GM21528 (cell line): Measurements from ENCODE around the gene FBXO4.
"Not testable (repeated sequence)": the region's sequence is repeated elsewhere in the genome, so short reads cannot be mapped to it uniquely, and the experiment has no call there.

Experiments
- ATAC-seq: cut with Tn5 transposase; IDR thresholded peaks from one replicate; pipeline ENCODE4 v1.9.1; 2021; ENCODE audit warnings: mild to moderate bottlenecking, moderate library complexity; ENCODE audit not compliant: unreplicated experiment, low FRiP score

The FBXO4 gene

DNA sequence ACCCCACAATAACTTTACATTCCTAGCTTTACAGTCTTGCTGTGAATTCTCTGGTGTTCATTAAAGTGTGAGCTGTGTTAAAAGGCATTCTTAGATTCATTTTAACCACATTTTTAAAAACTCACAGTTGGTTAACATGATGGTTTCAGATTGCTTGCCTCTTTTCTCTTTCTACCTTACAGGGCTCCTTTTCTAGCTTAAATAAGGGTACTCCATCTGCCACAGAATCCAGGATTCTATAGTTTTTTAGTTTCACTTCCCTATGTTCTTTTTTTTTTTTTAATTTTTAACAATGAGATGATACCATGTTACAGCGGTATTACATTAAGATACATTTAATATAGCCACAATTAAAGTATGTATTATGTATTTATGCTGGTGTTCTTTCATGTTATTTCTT is 3.9 kb upstream of the FBXO4 start:
- no peak for ATAC-seq

DNA sequence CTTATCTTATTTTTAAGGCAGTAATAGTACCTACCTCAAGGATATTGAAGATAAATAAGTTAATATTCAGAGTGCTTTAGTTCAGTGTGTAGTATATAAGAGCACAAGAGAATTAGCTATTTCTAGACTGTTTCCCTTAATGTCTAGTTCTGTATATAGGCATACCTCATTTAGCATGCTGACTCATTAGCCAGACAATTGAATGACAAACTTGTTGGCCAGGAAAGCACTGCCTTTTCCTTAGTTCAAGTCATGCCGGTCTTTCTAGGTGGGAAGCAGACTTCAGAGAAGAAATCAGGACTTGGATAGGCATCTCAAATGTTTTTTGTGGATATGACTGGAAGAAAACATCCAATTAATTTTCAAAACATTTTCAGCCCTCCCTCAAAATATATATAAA is 3.2 kb upstream of the FBXO4 start:
- ATAC-seq = no peak

DNA sequence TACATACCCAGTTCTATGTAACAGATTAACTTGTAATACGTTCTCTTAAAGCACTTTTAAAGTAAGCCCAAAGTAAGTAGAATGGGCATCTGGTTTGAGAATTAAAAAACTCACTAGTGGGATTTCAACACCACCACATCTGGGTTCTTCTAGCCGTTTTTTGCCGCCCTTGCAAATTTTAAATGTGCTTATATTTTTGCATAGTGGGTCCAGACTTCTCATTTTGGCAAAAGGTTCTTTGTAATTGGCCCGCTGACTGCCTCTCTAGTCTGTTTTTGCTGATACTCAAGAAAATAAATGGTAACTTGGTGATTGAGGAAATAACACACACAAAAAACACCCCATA is 582 bp upstream of the FBXO4 start:
- ATAC-seq = no peak

DNA sequence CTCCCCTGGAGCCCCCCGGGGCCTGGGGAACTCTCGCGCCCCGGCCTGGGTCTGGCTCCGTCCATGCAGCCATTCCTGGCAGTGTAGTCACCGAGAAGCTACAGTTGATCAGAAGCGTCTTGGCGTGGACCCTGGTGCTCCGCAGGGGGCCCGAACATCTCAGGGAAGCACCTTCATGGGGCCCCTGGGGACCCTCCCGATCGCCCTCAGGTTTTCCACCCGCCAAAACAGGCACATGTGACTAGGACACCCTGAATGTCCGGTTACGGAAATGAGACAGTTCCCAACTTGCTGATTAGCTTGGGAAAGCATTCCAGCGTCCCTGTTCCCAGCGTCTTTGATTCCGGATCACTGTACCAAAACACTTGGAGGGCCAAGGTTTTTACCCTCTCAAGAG is 472 bp downstream of the FBXO4 start:
- ATAC-seq = peak; percentile 41

DNA sequence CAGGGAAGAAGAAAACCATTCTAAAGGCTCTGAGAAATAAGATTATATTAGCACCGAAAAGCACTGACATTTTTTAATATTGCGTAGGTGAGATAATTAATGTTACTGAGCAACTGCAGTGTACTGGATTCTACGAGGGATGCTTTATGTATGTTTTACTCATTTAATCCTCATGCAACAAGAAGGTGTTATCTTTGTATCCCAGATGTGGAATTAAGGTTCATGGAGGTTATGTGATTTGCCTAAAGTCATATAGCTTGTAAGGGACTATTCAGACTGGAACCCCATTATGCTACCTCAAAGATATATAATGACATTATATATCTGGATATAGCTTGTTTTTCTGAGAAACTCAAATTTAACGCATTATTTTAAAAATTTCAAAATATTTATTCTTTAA is 2.5 kb downstream of the FBXO4 start:
- ATAC-seq = no peak

DNA sequence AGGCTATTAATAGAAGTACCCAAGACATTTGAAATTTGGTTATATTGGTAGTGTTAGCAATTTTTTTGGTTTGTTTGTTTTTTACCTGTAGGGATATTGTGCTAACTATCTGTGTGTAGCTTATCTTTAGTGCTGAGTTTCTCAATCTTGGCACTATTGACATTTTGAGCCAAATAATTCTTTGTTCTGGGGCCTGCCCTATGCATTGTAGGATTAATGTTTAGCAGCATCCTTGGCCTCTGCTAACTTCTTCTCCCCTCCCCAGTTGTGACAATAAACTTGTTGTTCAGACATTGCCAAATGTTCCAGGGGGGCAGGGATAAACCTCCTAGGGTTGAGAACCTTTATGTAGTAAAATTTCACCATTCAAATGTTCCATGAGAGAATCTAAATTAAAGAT is 4.0 kb downstream of the FBXO4 start:
- ATAC-seq = no peak

DNA sequence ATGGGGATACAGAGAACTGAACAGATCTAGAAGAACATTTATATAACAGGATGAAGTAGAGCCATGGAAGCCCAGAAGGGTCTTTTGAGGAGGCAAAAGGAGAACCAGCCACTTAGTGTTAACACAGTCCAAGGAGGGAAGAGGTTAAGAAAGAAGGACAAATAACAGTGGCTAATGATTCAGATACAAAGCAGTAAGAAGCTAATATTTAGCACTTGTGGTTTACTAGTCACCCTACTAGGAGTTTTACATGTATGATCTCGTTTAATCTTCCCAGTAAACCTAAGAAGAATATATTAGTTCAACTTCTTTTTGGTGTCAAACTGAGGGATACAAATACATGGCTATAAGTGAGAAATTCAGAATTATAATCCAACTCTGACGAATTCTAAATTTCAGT is 7.7 kb downstream of the FBXO4 start:
- ATAC-seq = no peak

DNA sequence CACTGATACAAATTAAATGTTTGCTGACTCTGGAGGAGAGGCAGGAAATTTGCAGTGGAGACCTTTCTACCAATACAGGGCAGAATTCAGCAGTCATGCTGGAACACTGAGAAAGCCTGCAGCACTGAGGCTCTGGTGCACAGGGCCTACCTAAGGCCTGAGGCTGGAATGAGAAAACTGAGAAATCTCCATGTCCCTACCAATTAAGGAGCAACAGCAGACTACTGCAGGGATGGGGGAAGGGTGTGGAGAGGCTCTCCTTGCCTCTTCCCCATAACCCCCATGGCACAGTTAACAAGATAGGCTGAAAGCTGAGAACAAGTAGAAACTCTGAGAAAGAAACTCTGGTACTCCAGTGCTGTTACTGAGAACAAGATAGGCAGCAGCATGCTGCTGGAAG is 10.5 kb downstream of the FBXO4 start:
- no peak for ATAC-seq

DNA sequence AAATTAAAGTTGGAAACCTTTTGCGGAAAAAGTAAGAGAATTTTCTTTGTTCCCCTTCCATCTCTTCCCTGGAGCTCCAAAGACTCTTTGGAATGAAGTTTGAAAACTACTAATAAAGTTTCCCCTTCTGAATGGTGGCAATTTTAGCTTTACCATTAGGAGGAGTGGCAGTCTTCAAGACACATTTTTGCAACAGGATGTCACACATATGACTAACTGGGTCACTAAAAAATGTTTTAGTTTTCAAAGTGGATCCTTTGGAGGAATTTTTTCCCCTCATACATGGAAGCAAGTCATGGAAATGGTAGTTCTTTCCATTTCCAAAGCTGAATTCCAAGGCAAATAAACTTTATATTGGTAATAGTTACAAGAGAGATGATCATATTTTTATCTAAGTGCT is 15.6 kb downstream of the FBXO4 start:
- ATAC-seq = no peak

DNA sequence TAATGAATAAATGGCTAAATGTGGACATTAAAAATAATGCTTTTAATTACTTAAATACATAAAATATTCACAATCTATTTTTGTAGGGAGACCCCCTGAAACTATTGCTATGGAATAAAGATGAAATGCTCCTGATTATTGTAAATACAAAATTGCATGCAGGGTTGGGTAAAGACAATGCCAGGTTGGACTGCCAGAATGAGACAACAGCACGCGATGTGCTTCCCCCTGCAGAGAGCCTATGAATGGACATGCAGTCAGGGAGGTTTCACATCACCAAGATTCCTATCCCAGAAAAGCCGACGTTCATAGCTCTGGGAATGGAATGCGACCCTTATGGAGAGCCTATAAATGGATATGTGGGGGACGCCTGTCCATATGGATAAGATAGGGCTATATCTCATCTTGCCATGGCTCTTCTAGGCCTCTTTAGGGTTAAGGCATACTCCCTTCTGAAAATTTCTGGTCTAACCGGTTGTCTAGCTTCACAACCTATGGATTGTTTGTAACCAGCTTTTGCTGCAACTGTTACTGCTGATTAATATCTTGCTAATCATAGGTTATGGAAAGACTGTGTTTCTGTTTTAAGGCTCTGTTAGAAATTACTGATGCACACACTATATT is 20.4 kb downstream of the FBXO4 start:
- not testable (repeated sequence) for ATAC-seq

DNA sequence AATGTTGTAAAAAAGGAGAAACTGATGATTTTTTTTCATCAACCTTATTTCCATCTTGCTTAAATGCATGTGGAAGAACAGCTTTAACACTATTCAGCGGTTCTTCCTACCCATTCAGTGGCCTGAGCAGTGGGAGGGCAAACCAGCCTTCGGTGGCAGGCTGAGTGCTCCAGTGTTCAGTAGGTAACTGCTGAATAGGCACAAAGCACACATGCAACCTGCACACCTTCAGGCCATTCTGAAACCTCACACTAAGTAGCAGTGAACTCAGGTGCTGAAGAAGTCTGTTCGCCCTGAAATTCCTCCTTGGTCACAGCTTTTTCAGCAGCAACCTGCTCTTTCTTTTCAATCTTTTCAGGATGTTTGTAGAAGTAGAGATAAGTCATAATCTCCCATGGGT is 26.1 kb downstream of the FBXO4 start:
- no peak for ATAC-seq

DNA sequence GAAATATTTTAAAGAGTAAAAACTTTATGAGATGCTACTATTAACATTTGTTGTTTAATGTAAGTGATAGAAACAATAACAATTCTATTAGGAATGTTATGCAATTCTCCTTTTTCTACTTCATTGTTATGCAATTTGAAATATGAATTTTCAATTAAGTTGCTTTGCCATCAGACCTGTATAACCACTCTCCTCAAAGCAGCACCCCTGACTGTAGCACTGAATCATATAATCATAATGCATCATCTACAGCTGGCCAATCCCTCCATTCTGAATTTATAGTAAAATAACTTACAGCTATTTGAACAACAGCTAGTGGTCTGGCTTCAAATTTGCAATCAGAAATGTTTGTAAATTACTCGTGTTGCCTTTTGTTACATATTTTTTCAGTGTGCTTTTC is 29.2 kb downstream of the FBXO4 start:
- ATAC-seq = no peak

DNA sequence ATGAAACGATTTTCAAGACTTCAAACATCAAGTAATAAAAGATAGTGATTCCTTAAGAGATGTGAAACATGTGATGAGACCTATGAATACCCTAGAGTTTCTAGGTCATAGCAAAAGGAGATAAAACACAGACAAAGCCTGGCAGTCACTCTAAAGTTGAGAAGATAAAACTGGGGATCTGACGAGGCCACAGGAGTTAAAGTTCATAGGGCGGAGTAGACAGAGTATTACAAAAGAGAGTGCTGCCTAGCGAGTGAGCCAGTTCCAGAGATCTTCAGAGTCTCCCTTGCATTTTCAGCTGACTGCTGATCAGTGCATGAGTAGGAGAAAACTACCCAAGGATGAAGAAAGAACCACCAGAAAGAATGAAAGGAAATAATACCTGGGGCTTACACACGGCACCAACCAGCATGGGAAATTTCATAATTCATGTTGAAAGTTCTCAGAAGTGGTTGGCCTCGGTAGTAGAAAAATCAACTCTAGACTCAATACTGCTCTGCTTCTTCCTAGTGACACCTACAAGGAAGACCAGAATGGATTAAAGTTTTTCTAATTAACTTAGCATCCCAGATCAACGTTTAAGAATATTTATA is 30.4 kb downstream of the FBXO4 start:
- ATAC-seq = no peak

DNA sequence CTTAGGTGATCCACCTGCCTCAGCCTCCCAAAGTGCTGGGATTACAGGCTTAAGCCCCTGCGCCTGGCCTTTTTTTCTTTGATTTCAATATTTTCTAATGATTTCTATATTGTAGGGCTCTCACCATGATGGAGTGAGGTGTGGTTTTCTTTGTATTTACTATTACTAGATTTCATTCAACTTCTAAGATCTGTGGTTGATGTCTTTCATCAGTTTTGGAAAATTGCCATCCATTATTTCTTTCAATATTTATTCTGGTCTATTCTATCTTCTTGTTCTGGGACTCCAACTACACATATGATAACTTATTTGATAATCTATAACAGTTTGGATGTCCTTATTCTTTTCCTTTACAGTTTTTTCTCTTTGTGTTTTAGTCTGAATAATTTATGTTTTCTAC is 31.9 kb downstream of the FBXO4 start:
- no peak for ATAC-seq

DNA sequence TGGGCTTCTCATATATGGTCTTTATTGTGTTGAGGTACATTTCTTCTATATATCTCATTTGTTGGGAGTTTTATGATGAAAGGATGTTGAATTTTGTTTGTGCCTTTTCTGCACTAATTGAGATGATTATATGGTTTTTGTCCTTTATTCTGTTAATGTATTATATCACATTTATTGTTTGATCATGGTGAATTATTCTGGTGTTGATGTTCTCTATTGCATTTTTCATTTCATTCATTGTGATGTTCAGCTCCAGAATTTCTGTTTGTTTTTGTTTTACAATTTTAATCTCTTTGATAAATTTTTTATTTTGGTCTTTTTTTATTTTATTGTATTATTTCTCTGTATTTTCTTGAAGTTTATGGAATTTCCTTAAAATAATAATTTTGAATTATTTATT is 35.4 kb downstream of the FBXO4 start:
- no peak for ATAC-seq

DNA sequence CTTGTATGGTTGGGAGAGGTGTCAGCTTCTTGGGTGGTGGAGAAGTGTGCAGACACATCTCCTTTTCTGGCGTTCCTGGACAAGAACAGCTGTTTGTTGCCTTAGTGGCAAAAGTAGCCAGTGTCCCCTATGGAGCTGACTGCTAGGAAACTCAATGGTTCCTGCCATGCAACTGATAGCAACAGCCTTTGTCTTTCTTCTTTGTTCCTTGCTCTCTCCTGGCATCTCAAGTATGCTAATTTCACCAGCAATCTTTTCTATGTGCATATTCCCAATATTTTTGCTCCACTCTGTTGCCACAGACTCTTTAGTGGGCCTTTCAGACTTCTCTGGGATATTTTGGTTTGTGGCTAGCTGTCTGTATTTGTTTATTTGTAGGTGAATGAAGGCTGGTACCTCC is 36.7 kb downstream of the FBXO4 start:
- ATAC-seq = no peak

DNA sequence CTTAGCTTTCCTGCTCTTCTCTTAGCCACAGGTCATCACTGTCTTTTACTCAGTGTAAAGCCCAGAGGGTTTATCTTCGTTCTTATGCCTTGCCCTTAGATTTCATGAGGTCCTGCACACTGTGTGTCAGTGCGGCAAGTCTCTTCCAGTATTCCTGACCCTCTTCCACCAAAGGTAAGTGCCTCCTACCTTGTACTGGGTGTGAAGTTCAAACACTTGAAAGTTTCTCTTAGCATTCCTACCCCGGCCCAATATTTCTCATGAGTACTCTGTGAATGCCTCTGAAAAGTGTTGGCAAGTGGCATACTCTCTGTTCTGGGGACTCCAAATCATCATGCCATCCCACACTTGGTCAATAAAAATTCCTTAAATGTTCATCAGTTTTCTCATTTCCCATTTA is 37.4 kb downstream of the FBXO4 start:
- ATAC-seq = no peak

DNA sequence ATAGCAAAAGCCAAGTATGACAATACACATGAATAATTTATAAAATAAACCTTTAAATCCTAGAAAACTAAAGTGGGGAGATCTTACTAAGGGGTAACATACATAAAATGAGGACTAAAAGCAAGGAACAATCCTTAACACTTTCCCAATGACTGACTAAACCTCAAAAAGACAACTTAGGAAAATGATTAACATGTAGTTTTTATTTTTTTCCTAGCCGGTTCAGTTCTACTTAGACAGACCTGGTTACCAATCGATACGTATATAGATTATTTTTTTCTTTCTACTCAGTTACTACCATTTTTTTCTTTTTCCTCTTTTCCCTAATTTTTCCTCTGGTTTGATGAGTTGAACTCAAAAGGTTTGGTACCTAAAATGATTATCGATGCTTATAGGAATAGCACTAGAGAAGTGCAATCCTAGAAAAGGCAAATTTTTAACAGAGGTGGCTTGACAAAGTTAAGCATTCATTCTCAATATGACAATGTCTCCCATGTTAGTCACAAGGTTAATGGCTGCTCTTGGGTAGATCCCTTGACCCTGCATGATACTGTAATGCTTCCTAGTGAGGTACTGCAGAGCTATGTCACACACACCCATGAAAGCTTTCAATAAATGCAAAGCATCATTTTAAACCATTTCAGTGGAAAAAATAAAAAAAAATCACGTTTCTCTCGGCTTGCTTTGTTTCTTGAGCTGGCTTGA is 41.5 kb downstream of the FBXO4 start:
- no peak for ATAC-seq

DNA sequence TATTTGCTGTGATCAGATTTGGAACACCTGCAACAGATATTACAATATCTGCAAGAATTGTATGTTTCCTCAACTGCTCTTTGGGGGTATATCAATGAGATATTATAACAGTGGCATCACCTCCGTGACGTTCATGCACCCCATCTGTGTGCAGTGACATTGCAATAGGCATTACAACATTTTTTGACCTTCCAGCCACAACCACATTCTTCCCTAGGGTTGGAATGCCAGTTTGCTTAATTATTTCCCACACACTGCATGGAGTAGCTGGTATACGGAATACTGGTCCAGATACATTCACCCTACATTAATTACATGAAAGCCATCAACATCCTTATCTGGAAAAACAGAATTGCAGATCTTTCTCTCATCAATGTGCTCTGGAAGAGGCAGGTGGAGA is 42.3 kb downstream of the FBXO4 start:
- ATAC-seq = no peak

DNA sequence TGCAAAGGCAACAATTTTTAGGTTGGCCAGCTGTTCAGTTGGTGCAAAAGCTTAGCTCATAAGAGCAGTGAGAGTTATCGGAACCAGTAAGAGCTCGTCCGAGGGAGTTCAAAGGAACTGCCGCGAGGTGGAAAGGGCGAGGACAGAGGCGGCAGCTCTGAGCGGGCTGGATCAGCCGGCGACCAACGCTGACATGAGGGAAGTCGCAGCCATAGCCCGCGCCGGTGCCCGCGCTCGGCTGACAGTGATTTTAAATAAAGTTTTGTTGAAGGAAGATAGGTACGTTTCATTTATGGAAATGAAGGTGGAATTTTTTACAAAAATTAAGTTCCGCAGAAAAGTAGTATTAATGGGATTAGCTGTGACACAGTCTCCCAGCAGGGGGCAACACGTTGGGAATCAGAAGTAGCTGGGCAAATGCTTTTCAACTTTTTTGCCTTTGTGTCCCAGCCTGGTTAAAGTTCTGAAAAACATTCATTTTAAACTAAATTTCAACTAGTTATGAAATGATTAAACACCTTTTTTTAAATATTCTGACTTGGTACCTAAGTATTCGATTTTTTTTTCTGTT is 43.2 kb downstream of the FBXO4 start:
- no peak for ATAC-seq

DNA sequence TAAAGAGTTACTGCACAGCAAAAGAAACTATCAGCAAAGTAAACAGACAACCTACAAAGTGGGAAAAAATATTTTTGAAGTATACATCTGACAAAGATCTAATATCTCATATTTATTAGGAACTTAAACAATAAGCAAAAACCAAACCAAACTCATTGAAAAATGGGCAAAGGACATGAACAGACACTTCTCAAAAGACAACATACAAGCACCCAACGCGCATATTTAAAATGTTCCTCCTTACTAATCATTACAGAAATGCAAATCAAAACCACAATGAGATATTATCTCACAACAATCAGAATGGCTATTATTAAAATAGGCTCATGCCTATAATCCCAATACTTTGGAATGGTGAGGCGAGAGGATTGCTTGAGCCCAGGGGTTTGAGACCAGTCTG is 48.0 kb downstream of the FBXO4 start:
- ATAC-seq = no peak

DNA sequence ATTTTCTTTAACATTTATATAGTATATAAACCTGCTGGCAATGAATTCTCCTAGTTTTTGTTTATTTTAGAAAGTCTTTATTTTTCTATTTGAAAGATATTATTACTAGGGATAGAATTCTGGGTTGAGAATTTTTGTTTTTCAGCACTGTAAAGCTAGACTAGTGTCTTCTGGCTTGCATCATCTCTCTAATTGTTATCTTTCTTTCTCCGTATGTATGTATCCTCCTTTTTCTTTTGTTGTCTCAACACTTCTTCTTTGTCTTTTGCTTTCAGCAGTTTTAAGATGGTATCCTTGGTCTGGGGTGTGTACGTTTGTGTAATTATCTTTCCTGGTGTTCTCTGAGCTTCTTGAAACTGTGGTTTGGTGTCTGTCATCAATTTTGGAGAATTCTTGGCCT is 48.8 kb downstream of the FBXO4 start:
- no peak for ATAC-seq
